ENCODE results near the gene C2CD2L. TPM values are rescaled to one million over a fixed set of nuclear protein-coding genes. Genes with fewer than 3 reads are reported as not detected.

C2CD2L gene
- total RNA-seq, 1 donor from 2014 or later = 11.1 TPM

- H3K36me3 ChIP-seq (ENCODE audit: insufficient read depth, low read length) = peaks cover 4% of the 10 kb centered on the region
- no peak overlapping the region for H3K4me2 ChIP-seq (ENCODE audit: low read length)
- peaks cover 20% of the 10 kb centered on the region for H3K4me1 ChIP-seq (ENCODE audit: insufficient read depth, low read length)
- Mint-ChIP-seq H3K27me3 (ENCODE audit: low read depth, unreplicated experiment) (no peaks in the 10 kb centered on the region), H3K36me3 (ENCODE audit: low read depth, unreplicated experiment) (peaks cover 3% of the 10 kb centered on the region), H3K4me3 (ENCODE audit: unreplicated experiment) (no peak overlapping the region), H3K4me1 (ENCODE audit: low read depth, unreplicated experiment) (peaks cover 10% of the 10 kb centered on the region), H3K9me3 (ENCODE audit: unreplicated experiment) (no peaks in the 10 kb centered on the region), H3K27ac (ENCODE audit: unreplicated experiment) (no peak overlapping the region)
- no peak overlapping the region for H2AFZ ChIP-seq (ENCODE audit: low read depth, low read length)
- TF ChIP-seq CTCF (IDR thresholded peaks at IDR 0.05; ENCODE audit: insufficient read depth, low read depth, low read length) (no peak), EZH2 (IDR thresholded peaks at IDR 0.05; ENCODE audit: insufficient read depth, low read length) (no peak)
- H3K79me2 ChIP-seq (ENCODE audit: insufficient read depth, low read length) = peaks cover 34% of the 10 kb centered on the region
- H4K20me1 ChIP-seq (ENCODE audit: insufficient read depth, low read length) = peaks cover 13% of the 10 kb centered on the region
- no peaks in the 10 kb centered on the region for H3K9me3 ChIP-seq (ENCODE audit: insufficient read depth, low read depth, low read length)
- H3K27me3 ChIP-seq (ENCODE audit: insufficient read depth, low read length) = no peaks in the 10 kb centered on the region
- no peak for FAIRE-seq
- DNase-seq (ENCODE audit: low read depth) = no peak
- H3K27ac ChIP-seq (ENCODE audit: low read depth, low read length) = no peak overlapping the region
- no peak overlapping the region for H3K9ac ChIP-seq (ENCODE audit: low read length)
- no peak overlapping the region for H3K4me3 ChIP-seq (ENCODE audit: insufficient read depth, low read depth, low read length)
Measured at GRCh38 chr11:119087747-119088241, 19.4 kb upstream of the C2CD2L start.

GRCh38 chr11:119088406-119088805 lies 18.7 kb upstream of the C2CD2L start:
- Mint-ChIP-seq H3K4me1 (ENCODE audit: low read depth, unreplicated experiment) (peaks cover 12% of the 10 kb centered on the region), H3K27ac (ENCODE audit: unreplicated experiment) (no peak overlapping the region), H3K27me3 (ENCODE audit: low read depth, unreplicated experiment) (no peaks in the 10 kb centered on the region), H3K9me3 (ENCODE audit: unreplicated experiment) (no peaks in the 10 kb centered on the region), H3K4me3 (ENCODE audit: unreplicated experiment) (peak overlapping the region; percentile 29), H3K36me3 (ENCODE audit: low read depth, unreplicated experiment) (peaks cover 3% of the 10 kb centered on the region)
- no peak overlapping the region for H3K27ac ChIP-seq (ENCODE audit: low read depth, low read length)
- H3K4me1 ChIP-seq (ENCODE audit: insufficient read depth, low read length) = peaks cover 26% of the 10 kb centered on the region
- no peaks in the 10 kb centered on the region for H3K27me3 ChIP-seq (ENCODE audit: insufficient read depth, low read length)
- no peak overlapping the region for H2AFZ ChIP-seq (ENCODE audit: low read depth, low read length)
- TF ChIP-seq CTCF (IDR thresholded peaks at IDR 0.05; ENCODE audit: insufficient read depth, low read depth, low read length) = no peak
- no peak for TF ChIP-seq EZH2 (IDR thresholded peaks at IDR 0.05; ENCODE audit: insufficient read depth, low read length)
- H3K4me3 ChIP-seq (ENCODE audit: insufficient read depth, low read depth, low read length) = no peak overlapping the region
- no peak overlapping the region for H3K4me2 ChIP-seq (ENCODE audit: low read length)
- FAIRE-seq (no peak), DNase-seq (ENCODE audit: low read depth) (no peak)
- H3K79me2 ChIP-seq (ENCODE audit: insufficient read depth, low read length) = peaks cover 40% of the 10 kb centered on the region
- peaks cover 19% of the 10 kb centered on the region for H4K20me1 ChIP-seq (ENCODE audit: insufficient read depth, low read length)
- no peaks in the 10 kb centered on the region for H3K9me3 ChIP-seq (ENCODE audit: insufficient read depth, low read depth, low read length)
- peaks cover 4% of the 10 kb centered on the region for H3K36me3 ChIP-seq (ENCODE audit: insufficient read depth, low read length)
- no peak overlapping the region for H3K9ac ChIP-seq (ENCODE audit: low read length)

- Mint-ChIP-seq H3K4me3 (ENCODE audit: unreplicated experiment) (no peak overlapping the region), H3K4me1 (ENCODE audit: low read depth, unreplicated experiment) (peaks cover 15% of the 10 kb centered on the region), H3K27me3 (ENCODE audit: low read depth, unreplicated experiment) (no peaks in the 10 kb centered on the region), H3K36me3 (ENCODE audit: low read depth, unreplicated experiment) (peaks cover 3% of the 10 kb centered on the region), H3K27ac (ENCODE audit: unreplicated experiment) (no peak overlapping the region), H3K9me3 (ENCODE audit: unreplicated experiment) (no peaks in the 10 kb centered on the region)
- Histone ChIP-seq H3K4me3 (ENCODE audit: insufficient read depth, low read depth, low read length) (no peak overlapping the region), H3K9ac (ENCODE audit: low read length) (no peak overlapping the region), H3K27ac (ENCODE audit: low read depth, low read length) (no peak overlapping the region), H3K36me3 (ENCODE audit: insufficient read depth, low read length) (peaks cover 4% of the 10 kb centered on the region), H3K27me3 (ENCODE audit: insufficient read depth, low read length) (no peaks in the 10 kb centered on the region), H3K9me3 (ENCODE audit: insufficient read depth, low read depth, low read length) (no peaks in the 10 kb centered on the region), H4K20me1 (ENCODE audit: insufficient read depth, low read length) (peaks cover 27% of the 10 kb centered on the region), H2AFZ (ENCODE audit: low read depth, low read length) (no peak overlapping the region), H3K4me2 (ENCODE audit: low read length) (no peak overlapping the region), H3K4me1 (ENCODE audit: insufficient read depth, low read length) (peaks cover 28% of the 10 kb centered on the region), H3K79me2 (ENCODE audit: insufficient read depth, low read length) (peaks cover 49% of the 10 kb centered on the region)
- FAIRE-seq (no peak), DNase-seq (ENCODE audit: low read depth) (no peak)
- no peak for TF ChIP-seq CTCF (IDR thresholded peaks at IDR 0.05; ENCODE audit: insufficient read depth, low read depth, low read length)
- TF ChIP-seq EZH2 (IDR thresholded peaks at IDR 0.05; ENCODE audit: insufficient read depth, low read length) = no peak
Measured at GRCh38 chr11:119089319-119089718, 17.8 kb upstream of the C2CD2L start.

Measured in astrocyte (in vitro differentiated cells and primary cell).